Tibial artery (tissue), 4 donors: Measurements from ENCODE around the gene ZNF565.

Experiments
- DNase-seq, 2 donors: peaks; one replicate each; pipeline ENCODE4 v3.0.0-alpha.2; 2019
- H3K27ac ChIP-seq, 2 donors: fragments of 200-600 bp; sonication (generic) in 1 of 2; 1 replicate in 1 of 2; 2 replicates in 1 of 2; pipeline ENCODE4 v1.5.1; 2018 to 2019; ENCODE audit warnings: mild to moderate bottlenecking in 1 of 2
- H3K27me3 ChIP-seq, 2 donors: fragments of 200-600 bp; sonication (generic) in 1 of 2; one replicate each; pipeline versions ENCODE4 v1.5.1 to v1.6.0; 2016 to 2019
- H3K36me3 ChIP-seq, 3 donors: fragments of 200-600 bp; sonication (generic) in 2 of 3; one replicate each; pipeline ENCODE4 v1.5.1; 2016 to 2019; ENCODE audit warnings: mild to moderate bottlenecking in 2 of 3
- H3K4me1 ChIP-seq, 4 donors: fragments of 200-600 bp; sonication (generic) in 2 of 4; 1 replicate in 3 of 4; 2 replicates in 1 of 4; pipeline ENCODE4 v1.5.1; 2016 to 2019
- H3K4me3 ChIP-seq, 2 donors: fragments of 200-600 bp; sonication (generic) in 1 of 2; 1 replicate in 1 of 2; 2 replicates in 1 of 2; pipeline ENCODE4 v1.5.1; 2018 to 2019; ENCODE audit warnings: mild to moderate bottlenecking in 2 of 2
- H3K9me3 ChIP-seq, 3 donors: fragments of 200-600 bp; sonication (generic) in 1 of 3; one replicate each; pipeline ENCODE4 v1.5.1; 2016 to 2019
- CTCF ChIP-seq, 2 experiments: fragments of 200-600 bp in 1 of 2; fragments of 450-650 bp in 1 of 2; IDR thresholded peaks; one replicate each; pipeline ENCODE4 v1.5.1; 2017 to 2019; ENCODE audit warnings: antibody characterized with exemption in 2 of 2, mild to moderate bottlenecking in 1 of 2, moderate library complexity in 1 of 2
- intact Hi-C: fragments of 100-400 bp; cut with DNase I; formaldehyde crosslinking; loops from one replicate; pipeline ENCODE4 v1.15.0; 2023; ENCODE audit warnings: low total_unique reads

The ZNF565 gene

GRCh38 chr19:36210497-36210896 lies 4.0 kb downstream of the ZNF565 start:
- no peak overlapping the region for H3K4me3 ChIP-seq
- intact Hi-C loops: loop anchor here (10.0 kb wide), 1 partner anchor 1384 kb away; the partner anchor contains the start of genes ZNF540 and ZNF571
- no peak for DNase-seq
- no peaks in the 10 kb centered on the region for H3K27me3 ChIP-seq
- no peak for TF ChIP-seq CTCF (IDR thresholded peaks at IDR 0.05)
- H3K4me1 ChIP-seq: peaks cover 4 to 10% (median 8%) of the 10 kb centered on the region in 4 donors
- no peaks in the 10 kb centered on the region for H3K36me3 ChIP-seq
- no peak overlapping the region for H3K27ac ChIP-seq
- H3K9me3 ChIP-seq: no peaks in the 10 kb centered on the region

GRCh38 chr19:36209372-36209771 lies 5.1 kb downstream of the ZNF565 start:
- Histone ChIP-seq H3K4me1 (peaks cover 0 to 10% (median 8%) of the 10 kb centered on the region in 4 donors), H3K36me3 (no peaks in the 10 kb centered on the region), H3K27ac (no peak overlapping the region), H3K27me3 (no peaks in the 10 kb centered on the region), H3K9me3 (no peaks in the 10 kb centered on the region), H3K4me3 (no peak overlapping the region)
- TF ChIP-seq CTCF (IDR thresholded peaks at IDR 0.05): no peak
- intact Hi-C loops: no loop called here
- no peak for DNase-seq

- H3K27me3 ChIP-seq: no peaks in the 10 kb centered on the region
- intact Hi-C loops: no loop called here
- peaks cover 0 to 3% (median 0%) of the 10 kb centered on the region in 3 donors for H3K36me3 ChIP-seq
- TF ChIP-seq CTCF (IDR thresholded peaks at IDR 0.05): no peak
- H3K4me1 ChIP-seq: no peaks in the 10 kb centered on the region
- no peak overlapping the region for H3K27ac ChIP-seq
- no peak overlapping the region for H3K4me3 ChIP-seq
- DNase-seq: no peak
- H3K9me3 ChIP-seq: no peaks in the 10 kb centered on the region
These were observed 6.7 kb downstream of the ZNF565 start for GRCh38 chr19:36207605-36208252.

- no peak for DNase-seq
- Histone ChIP-seq H3K4me1 (no peaks in the 10 kb centered on the region), H3K27ac (no peak overlapping the region), H3K36me3 (peaks cover 0 to 32% (median 4%) of the 10 kb centered on the region in 3 donors), H3K9me3 (no peaks in the 10 kb centered on the region), H3K4me3 (no peak overlapping the region), H3K27me3 (no peaks in the 10 kb centered on the region)
- intact Hi-C loops: no loop called here
- TF ChIP-seq CTCF (IDR thresholded peaks at IDR 0.05): no peak
These were observed 11.2 kb downstream of the ZNF565 start for GRCh38 chr19:36203293-36203692.

GRCh38 chr19:36201684-36202083 lies 12.8 kb downstream of the ZNF565 start:
- Histone ChIP-seq H3K9me3 (no peaks in the 10 kb centered on the region), H3K4me3 (no peak overlapping the region), H3K4me1 (no peaks in the 10 kb centered on the region), H3K36me3 (peaks cover 0 to 32% (median 4%) of the 10 kb centered on the region in 3 donors), H3K27me3 (no peaks in the 10 kb centered on the region), H3K27ac (no peak overlapping the region)
- intact Hi-C loops: no loop called here
- no peak for DNase-seq
- TF ChIP-seq CTCF (IDR thresholded peaks at IDR 0.05): no peak
